Adrenal gland (tissue), 5 donors: ENCODE data around the gene WDCP.

Source experiments
- CTCF ChIP-seq, 6 experiments: fragments of 450-650 bp in 4 of 6; fragments of 200-600 bp in 2 of 6; sonication (generic) in 1 of 6; IDR thresholded peaks; 1 replicate in 5 of 6; 2 replicates in 1 of 6; pipeline versions ENCODE4 v1.5.1 to v1.8.0; 2016 to 2021; ENCODE audit warnings: antibody characterized with exemption in 6 of 6, mild to moderate bottlenecking in 2 of 6, moderate library complexity in 1 of 6
- POLR2A ChIP-seq, 2 donors: fragments of 450-650 bp; IDR thresholded peaks; one replicate each; pipeline ENCODE4 v1.6.1; 2017; ENCODE audit warnings: antibody characterized with exemption in 2 of 2, mild to moderate bottlenecking in 2 of 2, moderate library complexity in 1 of 2
- donor health status: DM: no; HTN: no; CAD: no.

DNA sequence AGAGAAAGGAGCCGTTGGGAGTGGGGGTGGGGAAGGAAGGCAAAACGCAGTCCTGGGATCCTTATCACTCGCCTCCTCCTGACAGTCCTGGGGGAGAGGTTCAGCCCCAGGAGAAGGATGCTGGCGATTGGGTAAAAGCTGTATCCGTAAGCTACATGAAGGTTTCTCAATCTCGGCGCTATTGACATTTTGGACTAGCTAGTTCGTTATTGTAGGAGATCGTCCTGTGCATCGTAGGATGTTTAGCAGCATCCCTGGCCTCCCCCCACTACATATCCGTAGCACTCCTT is 38.0 kb upstream of the WDCP start:
- TF ChIP-seq CTCF (IDR thresholded peaks at IDR 0.05) (no peak), POLR2A (IDR thresholded peaks at IDR 0.05) (no peak)
